DOHH2 (cell line): ENCODE measurements around the gene DYRK1A.

Experiments
- H3F3A ChIP-seq: fragments of 200-600 bp; sonication (generic), shearing (Covaris generic); 2 replicates; pipeline ENCODE4 v1.6.0; 2016; ENCODE audit warnings: antibody characterized with exemption, mild to moderate bottlenecking; ENCODE audit not compliant: control insufficient read depth, insufficient read depth
- H3K27ac ChIP-seq: fragments of 200-600 bp; sonication (generic); 2 replicates; pipeline ENCODE4 v1.5.1; 2014; ENCODE audit warnings: low read depth, mild to moderate bottlenecking, low read length, moderate library complexity
- H3K27me3 ChIP-seq: fragments of 200-600 bp; sonication (generic); 2 replicates; pipeline ENCODE4 v1.6.1; 2014; ENCODE audit warnings: mild to moderate bottlenecking, low read length, mixed read lengths; ENCODE audit not compliant: control insufficient read depth
- H3K36me3 ChIP-seq: fragments of 200-600 bp; sonication (generic); 2 replicates; pipeline ENCODE4 v1.6.1; 2014; ENCODE audit warnings: mild to moderate bottlenecking, low read length, moderate library complexity, mixed read lengths; ENCODE audit not compliant: control insufficient read depth
- H3K4me1 ChIP-seq: fragments of 200-600 bp; sonication (generic); 2 replicates; pipeline ENCODE4 v1.6.1; 2014; ENCODE audit warnings: mild to moderate bottlenecking, low read length, mixed read lengths; ENCODE audit not compliant: control insufficient read depth
- H3K4me2 ChIP-seq: fragments of 200-600 bp; sonication (generic); 2 replicates; pipeline ENCODE4 v1.6.0; 2014; ENCODE audit warnings: mild to moderate bottlenecking, low read length, moderate library complexity
- H3K4me3 ChIP-seq: fragments of 200-600 bp; sonication (generic); 2 replicates; pipeline ENCODE4 v1.5.1; 2014; ENCODE audit warnings: mild to moderate bottlenecking, low read length, mixed read lengths
- H3K79me2 ChIP-seq: fragments of 200-600 bp; sonication (generic); 2 replicates; pipeline ENCODE4 v1.6.1; 2014; ENCODE audit warnings: mild to moderate bottlenecking, low read length, mixed read lengths; ENCODE audit not compliant: control insufficient read depth
- H3K9me2 ChIP-seq: fragments of 200-600 bp; sonication (generic); replicated peaks from 2 replicates; pipeline ENCODE4 v1.6.1; 2014; ENCODE audit warnings: mild to moderate bottlenecking, low read length, mixed read lengths; ENCODE audit not compliant: control insufficient read depth
- H3K9me3 ChIP-seq: fragments of 200-600 bp; sonication (generic); 2 replicates; pipeline ENCODE4 v1.6.1; 2014; ENCODE audit warnings: antibody characterized with exemption, low read length, mixed read lengths; ENCODE audit not compliant: control insufficient read depth, insufficient read depth
- H4K20me1 ChIP-seq: fragments of 200-600 bp; sonication (generic); 2 replicates; pipeline ENCODE4 v1.6.0; 2014; ENCODE audit warnings: low read depth, mild to moderate bottlenecking, antibody characterized with exemption, low read length, moderate library complexity; ENCODE audit not compliant: control insufficient read depth, insufficient read depth
- CTCF ChIP-seq: fragments of 200-600 bp; sonication (generic); IDR thresholded peaks from one replicate; pipeline ENCODE4 v1.5.1; 2014; ENCODE audit warnings: antibody characterized with exemption, mild to moderate bottlenecking, low read depth, low read length; ENCODE audit not compliant: poor library complexity, severe bottlenecking
- EZH2phosphoT487 ChIP-seq: fragments of 200-600 bp; sonication (generic); IDR thresholded peaks from 2 replicates; pipeline ENCODE4 v1.6.1; 2017; ENCODE audit warnings: borderline replicate concordance, mild to moderate bottlenecking, antibody characterized with exemption, low read length, moderate library complexity, mixed read lengths

The DYRK1A gene

GRCh38 chr21:37372951-37373350 lies 6.4 kb downstream of the DYRK1A start:
- Histone ChIP-seq H3K9me2 (no peaks in the 10 kb centered on the region), H3F3A (no peaks in the 10 kb centered on the region), H3K4me3 (no peak overlapping the region), H4K20me1 (peaks cover 59% of the 10 kb centered on the region), H3K27ac (no peak overlapping the region), H3K79me2 (peaks cover 100% of the 10 kb centered on the region), H3K9me3 (no peaks in the 10 kb centered on the region), H3K4me1 (peaks cover 65% of the 10 kb centered on the region), H3K36me3 (peaks cover 11% of the 10 kb centered on the region), H3K27me3 (no peaks in the 10 kb centered on the region), H3K4me2 (no peak overlapping the region)
- TF ChIP-seq EZH2phosphoT487 (no peak), CTCF (no peak)

GRCh38 chr21:37373539-37373938 lies 7.0 kb downstream of the DYRK1A start:
- Histone ChIP-seq H3K27ac (no peak overlapping the region), H3K79me2 (peaks cover 100% of the 10 kb centered on the region)

GRCh38 chr21:37374027-37374426 lies 7.5 kb downstream of the DYRK1A start:
- peaks cover 63% of the 10 kb centered on the region for H3K4me1 ChIP-seq

More at GRCh38 chr21:37373539-37373938, 7.0 kb downstream of the DYRK1A start:
- H3K4me1 ChIP-seq = peaks cover 65% of the 10 kb centered on the region
- no peak overlapping the region for H3K4me2 ChIP-seq
- no peak overlapping the region for H3K4me3 ChIP-seq
- H3K9me3 ChIP-seq = no peaks in the 10 kb centered on the region
- H3K36me3 ChIP-seq = peaks cover 5% of the 10 kb centered on the region
- H3F3A ChIP-seq = no peaks in the 10 kb centered on the region
- H3K27me3 ChIP-seq = no peaks in the 10 kb centered on the region
- peaks cover 58% of the 10 kb centered on the region for H4K20me1 ChIP-seq
- TF ChIP-seq CTCF = no peak
- TF ChIP-seq EZH2phosphoT487 = no peak
- no peaks in the 10 kb centered on the region for H3K9me2 ChIP-seq

More at GRCh38 chr21:37374027-37374426, 7.5 kb downstream of the DYRK1A start:
- Histone ChIP-seq H3K27ac (no peak overlapping the region), H3K9me2 (no peaks in the 10 kb centered on the region), H3K9me3 (no peaks in the 10 kb centered on the region), H3K4me2 (no peak overlapping the region), H3K4me3 (no peak overlapping the region), H3K36me3 (peaks cover 3% of the 10 kb centered on the region; the same call in 1 of the 2 replicates), H3K27me3 (no peaks in the 10 kb centered on the region), H4K20me1 (peaks cover 55% of the 10 kb centered on the region), H3F3A (no peaks in the 10 kb centered on the region), H3K79me2 (peaks cover 100% of the 10 kb centered on the region)
- TF ChIP-seq EZH2phosphoT487 (no peak), CTCF (no peak)
